H1 (cell line): Measurements from ENCODE around the gene SSBP3. TPM values are rescaled to one million over a fixed set of nuclear protein-coding genes. Genes with fewer than 3 reads are reported as not detected.
A peak's percentile ranks its signal among the peaks of the same experiment; 100 is the strongest.

ENCODE experiments used
- CTCF ChIA-PET: fragments of 300-600 bp; sonication (Branson Sonifier 250); formaldehyde crosslinking; loops from one replicate; lab custom pipeline; 2021; ENCODE audit not compliant: partially characterized antibody; lab: Charles Lee
- POLR2A ChIA-PET: fragments of 300-600 bp; sonication (Branson Sonifier 250); formaldehyde crosslinking; loops from one replicate; lab custom pipeline; 2021; ENCODE audit warnings: inconsistent platforms; ENCODE audit not compliant: partially characterized antibody; lab: Charles Lee
- DNase-seq, 2 experiments: peaks; one replicate each; pipeline versions ENCODE4 v3.0.0 to v3.0.0-alpha.2; 2010 to 2022; ENCODE audit warnings: low spot score in 2 of 2, low read depth in 1 of 2, mixed read lengths in 1 of 2
- FAIRE-seq: peaks from 2 replicates; lab custom pipeline; 2011; peaks lifted over from hg19 to GRCh38; lab: Jason Lieb, UNC
- H2AFZ ChIP-seq: 2 replicates; pipeline ENCODE4 v1.8.1; 2012; ENCODE audit warnings: low read length, inconsistent platforms
- H2AK5ac ChIP-seq: 2 replicates; pipeline ENCODE4 v1.6.1; 2013; ENCODE audit warnings: low read depth, low read length
- H2BK120ac ChIP-seq: replicated peaks from 2 replicates; pipeline ENCODE3; 2013; ENCODE audit warnings: low read depth, low read length, inconsistent platforms
- H2BK12ac ChIP-seq: 2 replicates; pipeline ENCODE4 v1.6.1; 2013; ENCODE audit warnings: low read depth, low read length
- H2BK15ac ChIP-seq: 2 replicates; pipeline ENCODE4 v1.6.1; 2013; ENCODE audit warnings: low read length
- H2BK20ac ChIP-seq: 2 replicates; pipeline ENCODE4 v1.6.1; 2013; ENCODE audit warnings: low read length
- H2BK5ac ChIP-seq: 2 replicates; pipeline ENCODE4 v1.6.1; 2013; ENCODE audit warnings: low read depth, low read length
- H3K14ac ChIP-seq: 2 replicates; pipeline ENCODE4 v1.6.1; 2013; ENCODE audit warnings: inconsistent platforms; ENCODE audit not compliant: insufficient read length
- H3K18ac ChIP-seq: 2 replicates; pipeline ENCODE4 v1.6.1; 2013; ENCODE audit warnings: low read length; ENCODE audit errors: extremely low read depth
- H3K23ac ChIP-seq: 2 replicates; pipeline ENCODE4 v1.6.1; 2013; ENCODE audit warnings: inconsistent platforms; ENCODE audit not compliant: insufficient read length
- H3K23me2 ChIP-seq: 2 replicates; pipeline ENCODE4 v1.6.1; 2013; ENCODE audit warnings: low read depth, low read length
- H3K27ac ChIP-seq: 2 replicates; pipeline ENCODE4 v1.6.1; 2011; ENCODE audit warnings: low read depth, low read length, inconsistent platforms
- H3K27me3 ChIP-seq, 4 experiments: replicated peaks in 1 of 4; 1 replicate in 1 of 4; 2 replicates in 3 of 4; pipeline versions ENCODE4 v1.6.1 to v1.8.1; 2011 to 2013; ENCODE audit warnings: low read length in 3 of 4, mild to moderate bottlenecking in 3 of 4, inconsistent platforms in 2 of 4, mixed read lengths in 2 of 4, moderate library complexity in 1 of 4; ENCODE audit not compliant: control insufficient read depth in 3 of 4, insufficient read depth in 3 of 4; ENCODE audit errors: extremely low read depth in 1 of 4
- H3K36me3 ChIP-seq, 4 experiments: 2 replicates each; pipeline versions ENCODE4 v1.6.1 to v1.8.1; 2011 to 2013; ENCODE audit warnings: mild to moderate bottlenecking in 4 of 4, low read length in 3 of 4, moderate library complexity in 2 of 4, control low read depth in 1 of 4, inconsistent platforms in 1 of 4; ENCODE audit not compliant: insufficient read depth in 4 of 4, control insufficient read depth in 2 of 4
- H3K4ac ChIP-seq: replicated peaks from 2 replicates; pipeline ENCODE3; 2013; ENCODE audit warnings: low read length, low read depth, mixed read lengths, inconsistent platforms; ENCODE audit not compliant: insufficient read length
- H3K4me1 ChIP-seq, 4 experiments: replicated peaks in 1 of 4; 1 replicate in 1 of 4; 2 replicates in 3 of 4; pipeline versions ENCODE4 v1.6.1 to v1.8.1; 2011 to 2013; ENCODE audit warnings: low read length in 3 of 4, inconsistent platforms in 2 of 4, mixed read lengths in 1 of 4; ENCODE audit not compliant: insufficient read depth in 4 of 4, control insufficient read depth in 3 of 4
- H3K4me2 ChIP-seq, 2 experiments: 2 replicates each; pipeline versions ENCODE4 v1.6.1 to v1.8.1; 2011 to 2013; ENCODE audit warnings: low read depth in 2 of 2, low read length in 2 of 2, control low read depth in 1 of 2, inconsistent platforms in 1 of 2, mild to moderate bottlenecking in 1 of 2; ENCODE audit not compliant: insufficient read depth in 1 of 2
- H3K4me3 ChIP-seq, 4 experiments: fragments of 200-600, 300-600 bp in 1 of 4; sonication (generic), shearing (Covaris generic), sonication (Bioruptor Twin) in 1 of 4; 2 replicates each; pipeline versions ENCODE4 v1.5.1 to v1.8.1; 2011 to 2016; ENCODE audit warnings: low read length in 4 of 4, low read depth in 3 of 4, control low read depth in 2 of 4, inconsistent platforms in 2 of 4, mild to moderate bottlenecking in 2 of 4, mixed read lengths in 1 of 4, moderate library complexity in 1 of 4; ENCODE audit not compliant: insufficient read depth in 2 of 4; ENCODE audit errors: extremely low read depth in 1 of 4
- H3K56ac ChIP-seq: replicated peaks from 2 replicates; pipeline ENCODE3; 2013; ENCODE audit warnings: low read depth, mild to moderate bottlenecking, mixed read lengths, low read length, inconsistent platforms; ENCODE audit not compliant: insufficient read length
- H3K79me1 ChIP-seq: 2 replicates; pipeline ENCODE4 v1.6.1; 2013; ENCODE audit warnings: low read depth, low read length, control low read depth
- H3K79me2 ChIP-seq, 2 experiments: 2 replicates each; pipeline versions ENCODE4 v1.6.1 to v1.8.1; 2012 to 2013; ENCODE audit warnings: low read length in 2 of 2, mild to moderate bottlenecking in 2 of 2, inconsistent platforms in 1 of 2; ENCODE audit not compliant: insufficient read depth in 2 of 2, control insufficient read depth in 1 of 2
- H3K9ac ChIP-seq, 4 experiments: replicated peaks in 1 of 4; 1 replicate in 1 of 4; 2 replicates in 3 of 4; pipeline versions ENCODE4 v1.6.1 to v1.8.1; 2011 to 2013; ENCODE audit warnings: low read depth in 3 of 4, low read length in 3 of 4, control low read depth in 2 of 4, mild to moderate bottlenecking in 2 of 4, moderate library complexity in 2 of 4, inconsistent platforms in 1 of 4; ENCODE audit errors: extremely low read depth in 1 of 4
- H3K9me3 ChIP-seq, 2 experiments: 2 replicates each; pipeline versions ENCODE4 v1.6.1 to v1.8.1; 2012 to 2013; ENCODE audit warnings: mild to moderate bottlenecking in 2 of 2, moderate library complexity in 2 of 2, control low read depth in 1 of 2, inconsistent platforms in 1 of 2, low read depth in 1 of 2, low read length in 1 of 2, mixed read lengths in 1 of 2; ENCODE audit not compliant: insufficient read depth in 2 of 2
- H4K20me1 ChIP-seq, 2 experiments: replicated peaks in 1 of 2; 2 replicates each; pipeline versions ENCODE3 to v1.8.1; 2011 to 2013; ENCODE audit warnings: inconsistent platforms in 2 of 2, low read length in 2 of 2, mild to moderate bottlenecking in 1 of 2; ENCODE audit not compliant: insufficient read depth in 2 of 2, control insufficient read depth in 1 of 2
- H4K5ac ChIP-seq: 2 replicates; pipeline ENCODE4 v1.6.1; 2013; ENCODE audit warnings: low read length, low read depth, mixed read lengths, inconsistent platforms; ENCODE audit not compliant: insufficient read length
- H4K8ac ChIP-seq: 2 replicates; pipeline ENCODE4 v1.8.0; 2013; ENCODE audit warnings: mild to moderate bottlenecking, moderate library complexity, low read length, inconsistent platforms; ENCODE audit not compliant: insufficient read depth; ENCODE audit errors: extremely low read depth
- H4K91ac ChIP-seq: replicated peaks from 2 replicates; pipeline ENCODE3; 2013; ENCODE audit warnings: low read length, mixed read lengths, inconsistent platforms; ENCODE audit not compliant: insufficient read length
- NANOG ChIP-seq: IDR thresholded peaks from 2 replicates; pipeline ENCODE4 v1.6.1; 2011; ENCODE audit warnings: low read length, low read depth, mild to moderate bottlenecking, inconsistent platforms; ENCODE audit not compliant: insufficient read depth, poor library complexity, severe bottlenecking
- RFX5 ChIP-seq: IDR thresholded peaks from 2 replicates; pipeline ENCODE4 v1.6.1; 2011; ENCODE audit warnings: low read depth, low read length, improper control_type of control experiment, borderline replicate concordance
- SP4 ChIP-seq: IDR thresholded peaks from 2 replicates; pipeline ENCODE4 v1.6.1; 2012; ENCODE audit warnings: low read length, inconsistent platforms
- WGBS, 2 experiments: shearing (Covaris generic) in 1 of 2; methylation state at CpG; one replicate each; pipeline versions ENCODE4 v1.1.6 to v1.1.7; 2013 to 2015; ENCODE audit warnings: low lambda C conversion rate in 2 of 2, mixed read lengths in 2 of 2, inconsistent platforms in 1 of 2, low coverage in 1 of 2, missing lambda C conversion rate in 1 of 2; ENCODE audit not compliant: insufficient replicate concordance in 2 of 2, insufficient coverage in 1 of 2, insufficient read length in 1 of 2; ENCODE audit errors: extremely low coverage in 1 of 2, missing lambda C conversion rate in 1 of 2; 5-methylcytosine and 5-hydroxymethylcytosine counted together
- polyA plus RNA-seq, 7 experiments: library from polyadenylated mRNA; depleted of rRNA in 3 of 7; stranded (reverse) in 5 of 7; unstranded in 2 of 7; fragments of >200 nt in 5 of 7; fragments of 200-250 nt in 2 of 7; gene quantifications; 1 replicate in 5 of 7; 2 replicates in 1 of 7; 4 replicates in 1 of 7; pipeline versions ENCODE4 v1.2.1 to v1.2.3, GENCODE V29; 2011 to 2013; ENCODE audit warnings: missing spikeins in 2 of 7, mixed read lengths in 2 of 7
- total RNA-seq: library from RNA; stranded (reverse); fragmentation: NEBNext Ultra II Directional; extraction: Animal tissue kit (Norgen Biotek cat#: 25700); gene quantifications from 2 replicates; pipeline ENCODE4 v1.2.1, GENCODE V29; 2021

The SSBP3 gene
- total and polyA plus RNA-seq, 2 of the 8 experiments (the other 6 are each of a cell fraction or from before 2014, with no cell fraction given) = 99.7 to 133 TPM

GRCh38 chr1:54350360-54350759 lies 55.8 kb downstream of the SSBP3 start:
- Histone ChIP-seq H3K23me2 (no peaks in the 10 kb centered on the region), H3K27ac (no peak overlapping the region), H4K20me1 (peaks cover 22 to 48% of the 10 kb centered on the region in 2 experiments), H3K56ac (no peak overlapping the region), H3K9ac (no peak overlapping the region), H3K79me2 (peaks cover 4 to 94% of the 10 kb centered on the region in 2 experiments), H4K5ac (no peak overlapping the region), H2AFZ (no peak overlapping the region), H2BK12ac (no peak overlapping the region), H3K4me1 (peaks cover 16 to 51% (median 27%) of the 10 kb centered on the region in 4 experiments), H2BK120ac (no peak overlapping the region), H3K9me3 (no peaks in the 10 kb centered on the region), H3K18ac (0 out of 2 replicates have a peak overlapping the region, but pooled peaks have one; percentile 57), H3K23ac (no peak overlapping the region), H2BK15ac (peak overlapping the region; percentile 46; the same call in 1 of the 2 replicates), H2BK20ac (no peak overlapping the region), H3K14ac (no peak overlapping the region), H3K79me1 (peaks cover 42% of the 10 kb centered on the region), H3K4me2 (peak overlapping the region; percentile 5 to 67; a peak in 2 of 4 replicates), H3K36me3 (no peaks in the 10 kb centered on the region; a peak in 1 of 8 replicates), H3K27me3 (no peaks in the 10 kb centered on the region), H2AK5ac (no peak overlapping the region), H3K4ac (no peak overlapping the region), H3K4me3 (no peak overlapping the region), H4K91ac (no peak overlapping the region), H2BK5ac (peak overlapping the region; percentile 66), H4K8ac (no peak overlapping the region)
- POLR2A ChIA-PET = interaction anchor here (0.6 to 1.7 kb wide), 6 partner anchors 15 to 38 kb away, joined by 3 to 6 read pairs (median 3); no protein-coding TSS in a partner anchor
- CTCF ChIA-PET = interaction anchor here (0.5 to 1.9 kb wide), 4 partner anchors 18 to 278 kb away, joined by 3 to 7 read pairs (median 3); no protein-coding TSS in a partner anchor
- FAIRE-seq = no peak
- no peak for TF ChIP-seq RFX5
- peak; percentile 4 for TF ChIP-seq NANOG
- no peak for TF ChIP-seq SP4
- WGBS, 2 experiments = 52% methylated on average over 5 of the region's 5 CpGs; no CpG with 5 or more reads in 1 of the 2 experiments
- no peak for DNase-seq
